Colonic mucosa (tissue), 4 donors: Measurements from ENCODE around the gene PCGF3. TPM values are rescaled to one million over a fixed set of nuclear protein-coding genes. Genes with fewer than 3 reads are reported as not detected.

Source experiments
- DNase-seq: peaks from one replicate; pipeline ENCODE4 v3.0.0-alpha.2; 2020
- H3K27ac ChIP-seq: fragments of 200-600 bp; one replicate; pipeline ENCODE4 v1.8.0; 2021
- H3K27me3 ChIP-seq: fragments of 200-600 bp; one replicate; pipeline ENCODE4 v1.8.0; 2021
- H3K36me3 ChIP-seq: fragments of 200-600 bp; one replicate; pipeline ENCODE4 v1.8.0; 2021
- H3K4me1 ChIP-seq: fragments of 200-600 bp; one replicate; pipeline ENCODE4 v1.8.0; 2021; ENCODE audit warnings: mild to moderate bottlenecking
- H3K4me3 ChIP-seq: fragments of 200-600 bp; one replicate; pipeline ENCODE4 v1.8.0; 2021
- H3K9ac ChIP-seq, 2 donors: one replicate each; pipeline ENCODE4 v1.7.0; 2013; ENCODE audit warnings: control low read depth in 2 of 2, low read depth in 2 of 2, low read length in 2 of 2
- H3K9me3 ChIP-seq: fragments of 200-600 bp; one replicate; pipeline ENCODE4 v1.8.0; 2021
- CTCF ChIP-seq: fragments of 200-600 bp; IDR thresholded peaks from one replicate; pipeline ENCODE4 v1.8.0; 2022; ENCODE audit warnings: antibody characterized with exemption, mild to moderate bottlenecking
- intact Hi-C: fragments of 100-400 bp; cut with DNase I; formaldehyde crosslinking; loops from one replicate; pipeline ENCODE4 v1.14.1; 2022
- total RNA-seq, 2 donors: library from RNA; stranded (reverse); fragmentation: NEBNext Ultra II Directional in 1 of 2; extraction: Animal tissue kit (Norgen Biotek cat#: 25700) in 1 of 2; gene quantifications; one replicate each; pipeline ENCODE4 v1.2.1, GENCODE V29; 2021
- donor health status: healthy.
- donor health status: DM: no; HTN: no; CAD: no.
- donor health status: DM: no; HTN: no; CAD: no.

Gene PCGF3
- total RNA-seq, 2 donors from 2014 or later: 50.8 to 53.2 TPM

GRCh38 chr4:768995-769394 lies 63.4 kb downstream of the PCGF3 start:
- no peaks in the 10 kb centered on the region for H3K27me3 ChIP-seq
- DNase-seq: no peak
- no peak for TF ChIP-seq CTCF
- H3K4me1 ChIP-seq: no peaks in the 10 kb centered on the region
- H3K27ac ChIP-seq: no peak overlapping the region
- intact Hi-C loops: no loop called here
- H3K36me3 ChIP-seq: no peaks in the 10 kb centered on the region
- no peak overlapping the region for H3K9ac ChIP-seq
- H3K4me3 ChIP-seq: no peak overlapping the region
- no peaks in the 10 kb centered on the region for H3K9me3 ChIP-seq

- intact Hi-C loops: no loop called here
- H3K4me3 ChIP-seq: no peak overlapping the region
- H3K9ac ChIP-seq: no peak overlapping the region
- no peaks in the 10 kb centered on the region for H3K27me3 ChIP-seq
- no peaks in the 10 kb centered on the region for H3K36me3 ChIP-seq
- no peak for DNase-seq
- H3K27ac ChIP-seq: no peak overlapping the region
- TF ChIP-seq CTCF: no peak
- H3K4me1 ChIP-seq: no peaks in the 10 kb centered on the region
- H3K9me3 ChIP-seq: no peaks in the 10 kb centered on the region
Observed at GRCh38 chr4:769511-769910, 63.9 kb downstream of the PCGF3 start.

- no peak overlapping the region for H3K4me3 ChIP-seq
- no peak overlapping the region for H3K27ac ChIP-seq
- H3K4me1 ChIP-seq: no peaks in the 10 kb centered on the region
- no peaks in the 10 kb centered on the region for H3K9me3 ChIP-seq
- intact Hi-C loops: no loop called here
- no peak for TF ChIP-seq CTCF
- H3K36me3 ChIP-seq: no peaks in the 10 kb centered on the region
- no peak overlapping the region for H3K9ac ChIP-seq
- DNase-seq: no peak
- H3K27me3 ChIP-seq: no peaks in the 10 kb centered on the region
Observed at GRCh38 chr4:770022-770421, 64.4 kb downstream of the PCGF3 start.

GRCh38 chr4:771464-771863 lies 65.8 kb downstream of the PCGF3 start:
- Histone ChIP-seq H3K36me3 (no peaks in the 10 kb centered on the region), H3K27me3 (no peaks in the 10 kb centered on the region), H3K9me3 (no peaks in the 10 kb centered on the region), H3K4me3 (no peak overlapping the region), H3K27ac (no peak overlapping the region), H3K4me1 (no peaks in the 10 kb centered on the region), H3K9ac (no peak overlapping the region)
- no peak for DNase-seq
- TF ChIP-seq CTCF: no peak
- intact Hi-C loops: no loop called here

- Histone ChIP-seq H3K27ac (no peak overlapping the region), H3K9me3 (no peaks in the 10 kb centered on the region), H3K36me3 (no peaks in the 10 kb centered on the region), H3K9ac (no peak overlapping the region), H3K4me3 (no peak overlapping the region), H3K27me3 (no peaks in the 10 kb centered on the region), H3K4me1 (no peaks in the 10 kb centered on the region)
- intact Hi-C loops: no loop called here
- TF ChIP-seq CTCF: no peak
- DNase-seq: no peak
Observed at GRCh38 chr4:772118-772517, 66.5 kb downstream of the PCGF3 start.

- no peak for TF ChIP-seq CTCF
- Histone ChIP-seq H3K4me1 (no peaks in the 10 kb centered on the region), H3K36me3 (no peaks in the 10 kb centered on the region), H3K27me3 (no peaks in the 10 kb centered on the region), H3K9ac (no peak overlapping the region), H3K27ac (no peak overlapping the region), H3K9me3 (no peaks in the 10 kb centered on the region), H3K4me3 (no peak overlapping the region)
- no peak for DNase-seq
- intact Hi-C loops: no loop called here
Observed at GRCh38 chr4:772776-773175, 67.1 kb downstream of the PCGF3 start.
